ENCODE results near the gene ALAD. TPM values are rescaled to one million over a fixed set of nuclear protein-coding genes. Genes with fewer than 3 reads are reported as not detected.

Gene ALAD
- total and polyA plus RNA-seq, 2 experiments from 2014 or later: 13.7 to 18.7 TPM

GRCh38 chr9:113403646-113404045 lies 2.6 kb upstream of the ALAD start:
- peaks cover under 1% of the 10 kb centered on the region; the same call in 1 of the 2 replicates for H3K4me1 ChIP-seq (ENCODE audit: insufficient read depth)
- H4K20me1 ChIP-seq (ENCODE audit: insufficient read depth): no peaks in the 10 kb centered on the region
- H3K4me2 ChIP-seq (ENCODE audit: unreplicated experiment): no peak overlapping the region
- in situ Hi-C loops (cut with MboI): no loop called here
- peak; percentile 28 for DNase-seq
- H3K4me3 ChIP-seq: no peak overlapping the region
- H3K79me2 ChIP-seq (ENCODE audit: insufficient read depth): peaks cover 41% of the 10 kb centered on the region
- no peaks in the 10 kb centered on the region for H3K9me3 ChIP-seq (ENCODE audit: low read depth)
- H3K27me3 ChIP-seq (replicated peaks; ENCODE audit: insufficient read depth): no peaks in the 10 kb centered on the region
- H3K36me3 ChIP-seq (ENCODE audit: low read depth): peaks cover 5% of the 10 kb centered on the region; the same call in 1 of the 2 replicates
- H3K9me2 ChIP-seq (ENCODE audit: insufficient read depth): no peaks in the 10 kb centered on the region
- H2AFZ ChIP-seq: no peak overlapping the region
- WGBS, 2 experiments (ENCODE audit: low coverage in 1 of 2, low lambda C conversion rate in 2 of 2, missing lambda C conversion rate in 2 of 2): 75 to 90% methylated on average over 2 of the region's 2 CpGs
- H3F3A ChIP-seq (ENCODE audit: insufficient read depth): peaks cover 28% of the 10 kb centered on the region; the same call in 1 of the 2 replicates
- no peak overlapping the region for H3K27ac ChIP-seq
- H3K9ac ChIP-seq: no peak overlapping the region
- TF ChIP-seq EZH2 (IDR thresholded peaks at IDR 0.05; ENCODE audit: insufficient read depth, poor library complexity, severe bottlenecking) (no peak), EZH2phosphoT487 (IDR thresholded peaks at IDR 0.05; ENCODE audit: insufficient read depth, low read depth) (no peak)

DNA sequence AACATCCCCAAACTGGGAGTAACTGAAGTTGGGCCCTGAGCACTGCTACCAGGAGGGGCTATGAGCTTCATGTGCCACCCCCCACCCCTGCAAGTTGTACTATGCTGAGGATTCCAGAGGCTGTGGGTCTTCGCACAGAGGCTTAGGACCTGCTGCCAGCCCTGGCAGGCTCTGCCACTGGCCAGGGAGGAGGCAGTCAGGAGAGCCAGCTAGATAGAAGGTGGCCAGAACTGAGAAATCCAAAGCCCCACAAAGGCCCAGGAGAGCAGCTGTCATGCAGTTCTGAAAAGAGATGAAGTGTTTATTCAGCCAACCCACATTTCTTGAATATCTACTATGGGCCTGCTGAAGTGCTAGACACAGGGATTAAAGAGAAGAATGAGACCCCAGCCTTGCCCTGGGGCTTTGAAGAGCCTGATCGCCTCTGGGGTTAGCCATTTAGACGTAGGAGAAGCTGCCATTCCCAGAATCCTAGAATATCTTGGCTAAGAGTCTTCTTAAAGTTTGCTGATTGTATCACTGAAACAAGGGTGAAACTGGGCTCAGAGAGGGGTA lies 1.4 kb downstream of the ALAD start:
- in situ Hi-C loops (cut with MboI): no loop called here
- no peaks in the 10 kb centered on the region for H4K20me1 ChIP-seq (ENCODE audit: insufficient read depth)

DNA sequence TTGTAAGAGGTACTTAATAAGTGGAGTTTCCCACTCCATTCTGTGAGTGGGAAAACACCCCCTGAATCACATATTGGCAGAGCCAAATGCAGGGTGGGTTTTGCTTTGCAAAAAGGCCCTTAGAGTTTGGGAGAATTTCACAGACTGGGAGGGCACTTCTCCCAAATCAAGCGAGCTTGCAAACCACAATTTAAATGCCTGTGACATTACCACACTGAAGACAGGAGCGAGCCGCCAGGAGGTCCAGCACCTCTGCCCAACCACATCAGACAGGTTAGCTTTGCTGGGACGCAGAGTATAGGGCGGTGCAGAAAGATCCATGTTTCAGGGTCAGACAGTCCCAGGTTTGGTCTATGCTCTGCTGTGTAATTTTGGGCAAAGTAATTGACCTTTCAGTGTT lies 2.3 kb downstream of the ALAD start:
- Histone ChIP-seq H3F3A (ENCODE audit: insufficient read depth) (peaks cover 20% of the 10 kb centered on the region; the same call in 1 of the 2 replicates), H3K4me2 (ENCODE audit: unreplicated experiment) (no peak overlapping the region), H3K9me3 (ENCODE audit: low read depth) (no peaks in the 10 kb centered on the region), H3K27me3 (replicated peaks; ENCODE audit: insufficient read depth) (no peaks in the 10 kb centered on the region), H3K79me2 (ENCODE audit: insufficient read depth) (peaks cover 20% of the 10 kb centered on the region), H3K27ac (no peak overlapping the region), H3K36me3 (ENCODE audit: low read depth) (no peaks in the 10 kb centered on the region), H4K20me1 (ENCODE audit: insufficient read depth) (no peaks in the 10 kb centered on the region), H3K4me3 (no peak overlapping the region), H3K4me1 (ENCODE audit: insufficient read depth) (peaks cover 10% of the 10 kb centered on the region), H3K9me2 (ENCODE audit: insufficient read depth) (no peaks in the 10 kb centered on the region), H2AFZ (no peak overlapping the region), H3K9ac (no peak overlapping the region)
- WGBS, 2 experiments (ENCODE audit: low coverage in 1 of 2, low lambda C conversion rate in 2 of 2, missing lambda C conversion rate in 2 of 2): 87 to 92% methylated on average over 5 of the region's 5 CpGs
- in situ Hi-C loops (cut with MboI): no loop called here
- peak; percentile 8 for DNase-seq
- TF ChIP-seq EZH2phosphoT487 (IDR thresholded peaks at IDR 0.05; ENCODE audit: insufficient read depth, low read depth) (no peak), EZH2 (IDR thresholded peaks at IDR 0.05; ENCODE audit: insufficient read depth, poor library complexity, severe bottlenecking) (no peak)

More for the DNA sequence above, 1.4 kb downstream of the ALAD start:
- no peaks in the 10 kb centered on the region for H3K9me3 ChIP-seq (ENCODE audit: low read depth)
- no peak overlapping the region for H3K4me3 ChIP-seq
- no peak for DNase-seq
- H3K27ac ChIP-seq: no peak overlapping the region
- H3K9ac ChIP-seq: no peak overlapping the region
- peak overlapping the region; percentile 88 for H3K4me2 ChIP-seq (ENCODE audit: unreplicated experiment)
- peaks cover 20% of the 10 kb centered on the region; the same call in 1 of the 2 replicates for H3F3A ChIP-seq (ENCODE audit: insufficient read depth)
- no peaks in the 10 kb centered on the region for H3K36me3 ChIP-seq (ENCODE audit: low read depth)
- H3K79me2 ChIP-seq (ENCODE audit: insufficient read depth): peaks cover 20% of the 10 kb centered on the region
- TF ChIP-seq EZH2 (IDR thresholded peaks at IDR 0.05; ENCODE audit: insufficient read depth, poor library complexity, severe bottlenecking) (no peak), EZH2phosphoT487 (IDR thresholded peaks at IDR 0.05; ENCODE audit: insufficient read depth, low read depth) (no peak)
- no peaks in the 10 kb centered on the region for H3K27me3 ChIP-seq (replicated peaks; ENCODE audit: insufficient read depth)
- 79 to 81% methylated on average over 3 of the region's 3 CpGs for WGBS, 2 experiments (ENCODE audit: low coverage in 1 of 2, low lambda C conversion rate in 2 of 2, missing lambda C conversion rate in 2 of 2)
- peaks cover 10% of the 10 kb centered on the region for H3K4me1 ChIP-seq (ENCODE audit: insufficient read depth)
- no peak overlapping the region for H2AFZ ChIP-seq
- H3K9me2 ChIP-seq (ENCODE audit: insufficient read depth): no peaks in the 10 kb centered on the region

GRCh38 chr9:113397203-113397631 lies 3.9 kb downstream of the ALAD start:
- Histone ChIP-seq H4K20me1 (ENCODE audit: insufficient read depth) (no peaks in the 10 kb centered on the region), H3K9me3 (ENCODE audit: low read depth) (no peaks in the 10 kb centered on the region), H3K27ac (no peak overlapping the region), H3K9me2 (ENCODE audit: insufficient read depth) (no peaks in the 10 kb centered on the region), H3K4me1 (ENCODE audit: insufficient read depth) (peaks cover 10% of the 10 kb centered on the region), H3F3A (ENCODE audit: insufficient read depth) (peaks cover 20% of the 10 kb centered on the region; the same call in 1 of the 2 replicates), H3K4me2 (ENCODE audit: unreplicated experiment) (no peak overlapping the region), H3K27me3 (replicated peaks; ENCODE audit: insufficient read depth) (no peaks in the 10 kb centered on the region), H3K79me2 (ENCODE audit: insufficient read depth) (peaks cover 20% of the 10 kb centered on the region), H2AFZ (no peak overlapping the region), H3K9ac (no peak overlapping the region), H3K4me3 (no peak overlapping the region), H3K36me3 (ENCODE audit: low read depth) (no peaks in the 10 kb centered on the region)
- no peak for DNase-seq
- WGBS, 2 experiments (ENCODE audit: low coverage in 1 of 2, low lambda C conversion rate in 2 of 2, missing lambda C conversion rate in 2 of 2): 90 to 96% methylated on average over 3 of the region's 3 CpGs
- in situ Hi-C loops (cut with MboI): no loop called here
- TF ChIP-seq EZH2phosphoT487 (IDR thresholded peaks at IDR 0.05; ENCODE audit: insufficient read depth, low read depth): no peak
- no peak for TF ChIP-seq EZH2 (IDR thresholded peaks at IDR 0.05; ENCODE audit: insufficient read depth, poor library complexity, severe bottlenecking)

Data from GM23248 (cell line).